Metanephros (tissue), 1 donor: ENCODE data around the gene VAC14. TPM values are rescaled to one million over a fixed set of nuclear protein-coding genes. Genes with fewer than 3 reads are reported as not detected.

Experiments
- total RNA-seq: library from RNA; depleted of rRNA; stranded (reverse); fragments of >200 nt; gene quantifications from one replicate; pipeline ENCODE4 v1.2.3, GENCODE V29; 2014

VAC14 gene
- 31.1 TPM for total RNA-seq

GRCh38 chr16:70800781-70801480 is at the start of gene VAC14:
VAC14 (minus strand) TSS chr16:70801158; CDS start chr16:70800900, 258 bp downstream.

GRCh38 chr16:70685938-70686375 is 115.0 kb downstream of the VAC14 start, which contains the start of gene MTSS2:
MTSS2 (minus strand) TSS chr16:70686053; CDS start chr16:70685791, 262 bp downstream.

GRCh38 chr16:70646260-70647241 is 154.4 kb downstream of the VAC14 start, which contains the start of gene IL34:
IL34 (plus strand) TSS chr16:70646559; CDS start chr16:70646948, 389 bp downstream.

Other genes starting within 250 kb of the VAC14 start
- gene IL34, start 154.6 kb downstream of the VAC14 start, total RNA-seq, result 4.7 TPM
- gene MTSS2, start 115.1 kb downstream of the VAC14 start, total RNA-seq, result 37.1 TPM